Kidney epithelial cell (primary cell): ENCODE measurements around the gene PXDN. TPM values are rescaled to one million over a fixed set of nuclear protein-coding genes. Genes with fewer than 3 reads are reported as not detected.

Experiments
- DNase-seq: peaks from one replicate; pipeline ENCODE4 v3.0.0-alpha.2; 2010; ENCODE audit warnings: low read depth
- H3K27me3 ChIP-seq: 2 replicates; pipeline ENCODE4 v1.6.0; 2011; ENCODE audit warnings: low read length; ENCODE audit not compliant: control insufficient read depth, insufficient read depth
- H3K36me3 ChIP-seq: 2 replicates; pipeline ENCODE4 v1.5.1; 2011; ENCODE audit warnings: low read length; ENCODE audit not compliant: control insufficient read depth, insufficient read depth
- H3K4me3 ChIP-seq: 2 replicates; pipeline ENCODE4 v1.5.1; 2011; ENCODE audit warnings: low read depth, mild to moderate bottlenecking, control low read depth, low read length
- CTCF ChIP-seq: IDR thresholded peaks from 2 replicates; pipeline ENCODE4 v1.5.1; 2011; ENCODE audit warnings: mild to moderate bottlenecking, moderate library complexity, low read length, control low read depth, inconsistent platforms; ENCODE audit not compliant: insufficient read depth, poor library complexity, severe bottlenecking
- total RNA-seq: library from RNA; depleted of rRNA; stranded (reverse); fragments of >200 nt; gene quantifications from 2 replicates; pipeline ENCODE4 v1.2.3, GENCODE V29; 2015

Gene PXDN
- total RNA-seq, 1 donor from 2014 or later = 287 TPM

GRCh38 chr2:1620081-1620480 is 124.2 kb downstream of the PXDN start:
- no peaks in the 10 kb centered on the region for H3K27me3 ChIP-seq
- TF ChIP-seq CTCF = no peak
- no peak for DNase-seq
- no peaks in the 10 kb centered on the region for H3K36me3 ChIP-seq
- no peak overlapping the region for H3K4me3 ChIP-seq

- no peak for TF ChIP-seq CTCF
- DNase-seq = no peak
- Histone ChIP-seq H3K27me3 (no peaks in the 10 kb centered on the region), H3K36me3 (no peaks in the 10 kb centered on the region), H3K4me3 (no peak overlapping the region)
Observed at GRCh38 chr2:1619556-1619955, 124.8 kb downstream of the PXDN start.

GRCh38 chr2:1618974-1619373 is 125.3 kb downstream of the PXDN start:
- no peaks in the 10 kb centered on the region for H3K36me3 ChIP-seq
- DNase-seq = no peak
- H3K27me3 ChIP-seq = no peaks in the 10 kb centered on the region
- H3K4me3 ChIP-seq = no peak overlapping the region
- no peak for TF ChIP-seq CTCF

GRCh38 chr2:1618191-1618961 is 125.9 kb downstream of the PXDN start:
- Histone ChIP-seq H3K4me3 (no peak overlapping the region), H3K27me3 (no peaks in the 10 kb centered on the region), H3K36me3 (no peaks in the 10 kb centered on the region)
- no peak for TF ChIP-seq CTCF
- DNase-seq = no peak

DNA sequence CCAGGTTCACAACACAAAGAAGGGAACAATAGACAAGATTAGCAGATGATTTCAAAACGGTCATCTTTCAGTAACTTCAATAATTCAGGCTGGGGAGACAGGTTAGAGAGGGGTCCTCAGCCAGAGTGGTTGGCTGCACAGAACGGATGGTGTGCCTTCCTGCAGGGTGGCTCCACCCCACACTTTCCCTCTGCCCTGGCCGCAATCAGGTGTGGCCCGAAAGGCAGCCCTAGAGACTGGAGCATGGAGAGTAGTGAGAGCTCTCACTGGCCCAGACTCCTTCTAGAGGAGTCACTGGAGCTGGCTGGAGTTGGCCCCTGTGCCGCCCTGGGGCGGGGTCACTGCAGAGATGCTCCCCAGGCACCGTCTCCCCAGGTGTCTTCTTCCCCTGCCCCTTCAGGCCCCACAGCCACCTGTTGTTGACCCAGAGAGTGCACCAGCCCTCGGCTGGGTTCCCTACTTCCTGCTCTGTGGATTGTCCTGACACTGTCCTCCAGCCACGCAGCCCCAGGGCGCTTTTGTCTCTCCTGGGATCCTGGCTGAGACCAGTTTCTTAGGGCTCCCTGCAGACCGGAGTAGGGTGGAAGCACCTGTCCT is 126.8 kb downstream of the PXDN start:
- no peaks in the 10 kb centered on the region for H3K36me3 ChIP-seq
- no peak for TF ChIP-seq CTCF
- no peak overlapping the region for H3K4me3 ChIP-seq
- H3K27me3 ChIP-seq = no peaks in the 10 kb centered on the region
- no peak for DNase-seq

GRCh38 chr2:1614564-1614963 is 129.8 kb downstream of the PXDN start:
- H3K27me3 ChIP-seq = no peaks in the 10 kb centered on the region
- no peak for DNase-seq
- H3K36me3 ChIP-seq = no peaks in the 10 kb centered on the region
- no peak for TF ChIP-seq CTCF
- H3K4me3 ChIP-seq = no peak overlapping the region
